HG03159 (cell line): Measurements from ENCODE around the gene GSS.

Experiments used
- ATAC-seq: cut with Tn5 transposase; IDR thresholded peaks from one replicate; pipeline ENCODE4 v1.9.1; 2021; ENCODE audit warnings: mild to moderate bottlenecking, moderate library complexity; ENCODE audit not compliant: unreplicated experiment

The GSS gene

DNA sequence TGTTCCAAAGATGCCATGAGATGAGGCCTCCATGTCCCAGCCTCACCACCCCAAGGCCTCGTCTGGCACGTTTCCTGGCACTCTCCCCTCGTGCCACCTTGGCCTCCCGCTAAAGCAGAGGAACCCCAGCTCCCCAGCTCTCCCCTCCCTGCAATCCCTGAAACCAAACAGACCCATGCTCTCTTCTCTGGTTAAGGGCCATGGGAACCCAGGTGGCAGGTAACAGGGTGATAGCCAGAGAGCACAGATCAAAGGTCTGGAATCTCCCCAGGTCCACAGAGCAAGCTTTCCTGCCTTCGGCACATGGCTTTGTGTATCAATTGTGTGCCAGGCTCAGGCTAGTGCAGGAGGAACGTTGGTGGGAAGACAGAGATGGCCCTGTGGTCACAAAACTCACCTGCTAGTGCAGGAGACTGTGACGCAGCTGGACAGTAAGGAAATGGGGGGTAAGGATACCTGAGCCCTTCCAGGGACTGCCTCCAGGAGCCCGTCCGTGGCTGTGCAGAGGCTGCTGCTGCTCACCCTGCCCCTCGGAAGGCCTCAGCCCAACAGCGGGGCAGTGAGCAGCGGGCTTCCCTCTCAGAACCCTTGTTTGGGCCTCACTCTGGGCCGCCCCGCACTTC is 39.0 kb upstream of the GSS start:
- no peak for ATAC-seq

- ATAC-seq, result no peak
Measured at GRCh38 chr20:34993941-34994508, 38.4 kb upstream of the GSS start.

DNA sequence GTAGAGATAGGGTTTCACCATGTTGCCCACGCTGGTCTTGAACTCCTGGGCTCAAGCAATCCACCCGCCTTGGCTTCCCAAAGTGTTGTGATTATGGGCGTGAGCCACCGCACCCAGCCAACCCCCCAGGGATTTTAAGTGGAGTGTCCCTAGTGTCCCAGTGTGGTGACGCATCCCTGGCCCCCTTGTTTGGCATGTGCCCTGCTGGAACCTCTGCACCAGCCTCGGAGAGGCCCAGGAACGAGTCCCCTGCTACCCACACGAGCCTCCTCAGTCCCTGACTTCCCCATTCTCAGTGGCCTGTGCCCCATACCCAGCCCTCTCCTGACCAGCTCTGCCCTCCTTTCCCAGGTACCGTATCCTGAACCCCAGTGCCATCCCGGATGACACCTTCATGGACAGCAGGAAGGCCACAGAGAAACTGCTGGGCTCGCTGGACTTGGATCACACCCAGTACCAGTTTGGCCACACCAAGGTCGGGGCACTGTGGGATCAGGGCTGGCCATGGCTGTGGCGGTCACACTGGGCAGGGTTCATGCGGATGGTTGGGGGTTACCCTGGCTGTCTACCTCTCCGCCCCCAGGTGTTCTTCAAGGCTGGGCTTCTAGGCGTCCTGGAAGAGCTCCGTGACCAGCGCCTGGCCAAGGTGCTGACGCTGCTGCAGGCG is 37.3 kb upstream of the GSS start:
- no peak for ATAC-seq

DNA sequence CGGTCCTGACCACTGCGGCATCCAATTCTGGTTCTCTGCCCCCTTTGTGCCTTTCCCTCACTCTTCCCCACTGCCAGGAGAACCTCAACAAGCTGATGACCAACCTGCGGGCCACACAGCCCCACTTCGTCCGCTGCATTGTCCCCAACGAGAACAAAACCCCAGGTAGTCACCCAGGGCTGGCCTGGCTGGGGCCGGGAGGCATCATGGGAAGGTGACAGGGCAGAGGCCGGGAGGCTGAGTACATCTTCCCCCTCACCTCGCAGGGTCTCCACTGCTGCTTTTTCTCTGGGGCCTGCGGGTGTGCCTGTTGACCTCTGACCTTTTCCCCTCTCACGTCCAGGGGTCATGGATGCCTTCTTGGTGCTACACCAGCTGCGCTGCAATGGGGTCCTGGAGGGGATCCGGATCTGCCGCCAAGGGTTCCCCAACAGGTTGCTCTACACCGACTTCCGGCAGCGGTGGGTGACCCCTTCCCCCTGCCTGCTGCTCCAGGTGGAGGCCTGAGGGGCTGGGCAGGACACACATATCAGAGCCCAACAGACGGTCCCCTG is 35.1 kb upstream of the GSS start:
- no peak for ATAC-seq

- ATAC-seq, result no peak
Measured at GRCh38 chr20:34990231-34990630, 34.6 kb upstream of the GSS start.

GRCh38 chr20:34989670-34990069 is 34.1 kb upstream of the GSS start:
- ATAC-seq, result no peak

DNA sequence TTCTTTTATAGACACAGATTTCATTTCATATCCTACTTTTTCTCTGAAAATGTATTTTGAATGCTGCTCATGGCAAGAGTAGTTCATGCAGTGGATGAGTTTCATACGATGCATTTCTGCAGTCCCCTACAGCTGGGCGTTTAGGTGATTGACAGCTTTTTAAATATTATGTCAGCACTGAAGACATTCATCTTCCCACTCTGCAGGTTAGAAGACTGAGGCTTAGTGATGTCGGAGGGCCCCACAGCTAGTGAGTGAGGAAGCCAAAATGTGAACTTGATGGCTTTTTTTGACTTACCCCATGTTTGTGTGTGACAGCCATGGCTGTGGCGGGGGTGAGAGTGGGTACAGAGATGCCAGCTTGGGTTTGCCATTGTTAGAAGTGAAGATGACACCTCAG is 33.5 kb upstream of the GSS start:
- no peak for ATAC-seq

DNA sequence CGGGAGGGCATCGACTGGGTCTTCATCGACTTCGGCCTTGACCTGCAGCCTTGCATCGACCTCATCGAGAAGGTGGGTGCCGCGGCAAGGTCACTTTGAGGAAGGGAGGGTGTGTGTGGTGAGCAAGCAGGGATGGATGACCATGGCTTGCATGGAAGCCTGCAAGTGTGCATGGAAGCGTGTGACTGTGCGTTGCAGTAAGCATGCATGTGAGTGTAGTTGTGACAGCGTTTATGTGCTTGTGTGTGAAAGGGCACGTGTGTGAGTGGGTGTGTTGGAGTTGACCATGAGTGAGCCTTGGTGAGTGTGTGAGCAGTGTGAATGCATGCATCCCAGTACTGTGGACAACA is 32.6 kb upstream of the GSS start:
- ATAC-seq, result no peak

GRCh38 chr20:34987288-34988190 is 31.9 kb upstream of the GSS start:
- ATAC-seq, result no peak

DNA sequence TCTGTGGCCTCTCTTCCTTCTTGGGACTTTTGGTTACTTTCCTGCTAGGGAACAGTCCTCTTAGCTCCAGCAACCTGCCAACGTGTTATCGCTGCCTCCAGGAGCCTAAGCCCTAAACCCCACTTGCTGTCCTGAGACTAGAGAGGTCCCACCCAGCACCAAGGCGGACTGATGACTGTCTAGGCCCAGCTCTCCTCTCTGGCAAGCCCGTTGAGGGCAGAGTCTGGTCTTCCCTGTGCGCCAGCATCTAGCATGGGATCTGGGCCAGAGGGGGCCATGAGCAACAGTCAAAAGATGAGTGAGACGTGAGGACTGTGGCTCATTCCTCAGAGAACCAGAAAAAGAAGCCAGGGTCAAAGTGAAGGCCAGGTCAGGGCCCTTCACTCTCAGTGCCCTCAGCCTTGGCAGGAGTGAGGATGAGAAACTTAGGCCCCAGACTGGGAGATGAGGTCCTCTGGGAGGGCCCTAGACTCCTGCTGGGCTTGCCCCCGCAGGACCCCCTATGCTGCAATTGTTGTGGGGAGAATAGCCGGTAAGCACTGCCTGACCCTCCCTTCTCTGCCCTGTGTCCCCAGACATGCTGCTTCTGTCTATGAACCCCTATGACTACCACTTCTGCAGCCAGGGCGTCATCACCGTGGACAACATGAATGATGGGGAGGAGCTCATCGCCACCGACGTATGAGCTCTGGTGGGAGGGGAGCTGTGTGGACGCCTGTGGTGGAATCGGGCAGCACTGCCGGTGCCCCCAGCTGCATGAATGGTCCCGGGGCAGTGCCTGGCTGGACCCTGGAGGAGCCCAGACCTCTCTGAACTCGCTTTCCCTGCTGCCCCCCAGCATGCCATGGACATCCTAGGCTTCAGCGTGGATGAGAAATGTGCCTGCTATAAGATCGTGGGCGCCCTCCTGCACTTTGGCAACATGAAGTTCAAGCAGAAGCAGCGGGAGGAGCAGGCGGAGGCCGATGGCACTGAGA is 31.0 kb upstream of the GSS start:
- no peak for ATAC-seq

- no peak for ATAC-seq
Measured at GRCh38 chr20:34985461-34986310, 30.1 kb upstream of the GSS start.

DNA sequence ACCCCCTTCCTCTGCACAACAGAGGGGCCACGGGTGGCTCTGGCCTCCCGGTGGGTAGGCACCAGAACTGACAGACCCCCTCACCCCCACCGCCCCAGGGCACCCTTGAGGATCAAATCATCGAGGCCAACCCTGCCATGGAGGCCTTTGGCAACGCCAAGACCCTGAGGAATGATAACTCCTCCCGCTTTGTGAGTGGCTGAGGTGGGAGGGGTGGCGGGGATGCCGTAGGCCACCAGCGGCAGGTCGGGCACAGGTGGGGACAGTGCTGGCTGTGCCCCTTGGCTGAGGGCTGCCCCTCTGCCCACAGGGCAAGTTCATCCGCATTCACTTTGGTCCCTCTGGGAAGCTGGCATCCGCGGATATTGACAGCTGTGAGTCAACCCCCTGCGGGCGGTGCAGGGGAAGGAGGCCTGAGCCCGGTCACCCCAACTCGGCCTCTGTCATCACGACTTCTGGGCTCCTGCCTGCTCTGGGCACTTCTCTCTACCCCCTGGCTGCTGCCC is 29.2 kb upstream of the GSS start:
- no peak for ATAC-seq

GRCh38 chr20:34983995-34984735 is 28.6 kb upstream of the GSS start:
- no peak for ATAC-seq

- no peak for ATAC-seq
Measured at GRCh38 chr20:34983089-34983820, 27.6 kb upstream of the GSS start.

DNA sequence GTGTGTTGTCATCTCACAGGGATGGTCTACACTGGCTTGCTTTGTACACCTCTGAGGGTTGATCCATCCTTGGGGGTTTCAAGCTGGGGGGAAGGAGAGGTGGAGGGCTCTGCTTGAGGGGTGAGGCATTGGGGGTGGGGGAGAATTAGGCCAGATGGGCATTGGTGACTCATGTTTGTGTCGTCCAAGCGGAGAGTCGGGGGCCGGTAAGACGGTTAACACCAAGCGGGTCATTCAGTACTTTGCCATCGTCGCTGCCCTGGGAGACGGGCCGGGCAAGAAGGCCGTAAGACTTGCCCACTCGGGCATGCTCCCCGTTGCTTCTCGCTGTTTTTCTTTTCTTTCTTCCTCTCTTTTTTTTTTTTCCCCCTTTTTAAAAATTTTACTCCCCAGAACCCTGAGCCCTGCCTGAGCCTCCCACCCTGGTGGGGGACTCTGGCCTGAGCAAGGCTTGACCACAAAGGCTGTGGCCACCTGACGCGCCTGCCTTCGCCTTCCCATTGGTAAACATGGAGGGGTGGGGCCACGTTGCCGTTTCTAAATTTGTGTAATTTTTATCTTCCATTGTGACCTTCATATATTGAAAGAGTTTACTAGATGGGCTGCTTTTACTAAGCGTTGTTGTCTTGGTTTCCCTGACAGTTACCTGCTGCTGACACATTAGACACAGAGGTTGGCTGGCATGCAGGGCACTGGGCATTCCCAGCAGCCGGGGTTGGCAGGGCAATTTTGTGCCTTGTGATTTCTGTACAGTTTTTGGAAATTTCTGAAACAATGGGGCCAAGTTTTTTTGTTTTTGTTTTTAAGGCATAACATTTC is 26.9 kb upstream of the GSS start:
- ATAC-seq, result no peak

GRCh38 chr20:34980543-34981233 is 25.1 kb upstream of the GSS start:
- no peak for ATAC-seq
